BLaER1 treated with 17β-estradiol and CSF1 and Interleukin-3, amounts not matched to agents 10 nM and 100 nM (cell line): ENCODE results near the gene ADAM29.
"Not testable (repeated sequence)": the region's sequence is repeated elsewhere in the genome, so short reads cannot be mapped to it uniquely, and the experiment has no call there.

Experiments
- H3K27ac ChIP-seq, 11 experiments: shearing (Covaris generic); formaldehyde crosslinking; 2 replicates each; pipeline ENCODE4 v1.8.1; 2022
- H3K27me3 ChIP-seq, 11 experiments: shearing (Covaris generic); formaldehyde crosslinking; 2 replicates each; pipeline ENCODE4 v1.8.1; 2022
- H3K36me3 ChIP-seq, 11 experiments: shearing (Covaris generic); formaldehyde crosslinking; 2 replicates each; pipeline ENCODE4 v1.8.1; 2022
- H3K4me1 ChIP-seq, 10 experiments: shearing (Covaris generic); formaldehyde crosslinking; 2 replicates each; pipeline ENCODE4 v1.8.1; 2022
- H3K4me2 ChIP-seq, 11 experiments: shearing (Covaris generic); formaldehyde crosslinking; 2 replicates each; pipeline ENCODE4 v1.8.1; 2022
- H3K4me3 ChIP-seq, 10 experiments: shearing (Covaris generic); formaldehyde crosslinking; 2 replicates each; pipeline ENCODE4 v1.8.1; 2022
- H3K9ac ChIP-seq, 11 experiments: shearing (Covaris generic); formaldehyde crosslinking; 2 replicates each; pipeline ENCODE4 v1.8.1; 2022
- H3K9me3 ChIP-seq, 11 experiments: shearing (Covaris generic); formaldehyde crosslinking; replicated peaks in 1 of 11; 2 replicates each; pipeline ENCODE4 v1.8.1; 2022
- H4K20me1 ChIP-seq, 11 experiments: shearing (Covaris generic); formaldehyde crosslinking; 2 replicates each; pipeline ENCODE4 v1.8.1; 2022
- Cebpa-rat ChIP-seq, 11 experiments: shearing (Covaris generic); IDR thresholded peaks; 2 replicates each; pipeline ENCODE4 v1.8.1; 2022

ADAM29 gene

DNA sequence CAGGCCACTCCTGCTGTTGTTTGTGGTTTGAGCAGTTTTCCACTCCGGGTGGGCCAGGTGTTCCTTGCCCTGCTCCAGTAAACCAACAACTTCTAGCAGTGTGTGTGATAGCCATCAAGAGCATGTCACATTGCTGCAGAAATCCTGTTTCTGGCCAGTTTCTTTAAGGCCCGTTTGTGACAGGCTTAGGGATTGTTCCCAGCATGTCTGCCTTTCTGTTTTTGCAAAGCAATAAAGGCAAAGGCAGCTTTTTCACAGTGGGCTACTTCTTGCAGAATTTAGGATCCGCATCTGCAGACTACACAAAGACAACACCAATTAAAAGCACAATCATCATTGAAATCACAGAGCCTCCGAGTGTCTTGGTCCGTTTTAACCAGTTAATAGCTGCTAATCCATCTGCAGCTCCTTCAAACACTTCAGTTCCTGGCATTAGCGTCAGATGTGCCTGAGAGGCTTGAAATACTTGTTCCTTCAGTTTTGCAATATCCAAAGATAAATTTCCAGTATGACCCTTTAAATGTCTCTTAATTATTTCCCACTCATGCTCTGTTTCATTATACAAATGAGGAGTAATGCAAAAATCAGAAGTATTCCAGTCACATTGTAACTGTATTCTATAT is 65.1 kb downstream of the ADAM29 start:
- Histone ChIP-seq H3K4me1 (peaks cover 4 to 14% (median 11%) of the 10 kb centered on the region in 10 experiments; a peak in 18 of 20 replicates), H4K20me1 (no peaks in the 10 kb centered on the region), H3K27ac (no peak overlapping the region), H3K27me3 (no peaks in the 10 kb centered on the region), H3K4me3 (no peak overlapping the region), H3K9ac (peak overlapping the region in 1 of 11 experiments; percentile 29; a peak in 1 of 22 replicates), H3K36me3 (no peaks in the 10 kb centered on the region), H3K9me3 (peaks cover 67 to 83% (median 77%) of the 10 kb centered on the region in 11 experiments), H3K4me2 (peak overlapping the region in 8 of 11 experiments; percentile 14 to 69 (median 42); a peak in 12 of 22 replicates)
- no peak for TF ChIP-seq Cebpa-rat (IDR thresholded peaks at IDR 0.05)

DNA sequence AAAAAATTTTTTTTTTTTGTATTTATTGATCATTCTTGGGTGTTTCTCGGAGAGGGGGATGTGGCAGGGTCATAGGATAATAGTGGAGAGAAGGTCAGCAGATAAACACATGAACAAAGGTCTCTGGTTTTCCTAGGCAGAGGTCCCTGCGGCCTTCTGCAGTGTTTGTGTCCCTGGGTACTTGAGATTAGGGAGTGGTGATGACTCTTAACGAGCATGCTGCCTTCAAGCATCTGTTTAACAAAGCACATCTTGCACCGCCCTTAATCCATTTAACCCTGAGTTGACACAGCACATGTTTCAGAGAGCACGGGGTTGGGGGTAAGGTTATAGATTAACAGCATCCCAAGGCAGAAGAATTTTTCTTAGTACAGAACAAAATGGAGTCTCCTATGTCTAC is 65.7 kb downstream of the ADAM29 start:
- H3K4me2 ChIP-seq, H3K27me3 ChIP-seq, H4K20me1 ChIP-seq, H3K4me3 ChIP-seq, H3K27ac ChIP-seq, H3K9ac ChIP-seq, H3K36me3 ChIP-seq: not testable (repeated sequence)
- Histone ChIP-seq H3K9me3 (peaks cover 70 to 88% (median 81%) of the 10 kb centered on the region in 11 experiments), H3K4me1 (peaks cover 11 to 18% (median 13%) of the 10 kb centered on the region in 10 experiments; a peak in 18 of 20 replicates)

- H3K36me3 ChIP-seq: peaks cover 0 to 13% (median 0%) of the 10 kb centered on the region in 11 experiments; a peak in 2 of 22 replicates
- H3K4me1 ChIP-seq: peaks cover 3 to 27% (median 19%) of the 10 kb centered on the region in 10 experiments; a peak in 17 of 20 replicates
- H3K4me2 ChIP-seq: peak overlapping the region in 8 of 11 experiments; percentile 0 to 64 (median 40); a peak in 12 of 22 replicates
- peaks cover 68 to 99% (median 91%) of the 10 kb centered on the region in 11 experiments for H3K9me3 ChIP-seq
- H3K9ac ChIP-seq: peak overlapping the region in 2 of 11 experiments; percentile 5 to 29; a peak in 1 of 22 replicates
- H4K20me1 ChIP-seq: no peaks in the 10 kb centered on the region
- H3K4me3 ChIP-seq: no peak overlapping the region; a peak in 1 of 20 replicates
- peak overlapping the region in 5 of 11 experiments; percentile 27 to 51 (median 32); a peak in 7 of 22 replicates for H3K27ac ChIP-seq
- no peaks in the 10 kb centered on the region for H3K27me3 ChIP-seq
- TF ChIP-seq Cebpa-rat (IDR thresholded peaks at IDR 0.05): peak in 5 of 11 experiments; percentile 18 to 58 (median 51); a peak in 8 of 22 replicates
Observed at GRCh38 chr4:174989791-174990190, 71.6 kb downstream of the ADAM29 start.

DNA sequence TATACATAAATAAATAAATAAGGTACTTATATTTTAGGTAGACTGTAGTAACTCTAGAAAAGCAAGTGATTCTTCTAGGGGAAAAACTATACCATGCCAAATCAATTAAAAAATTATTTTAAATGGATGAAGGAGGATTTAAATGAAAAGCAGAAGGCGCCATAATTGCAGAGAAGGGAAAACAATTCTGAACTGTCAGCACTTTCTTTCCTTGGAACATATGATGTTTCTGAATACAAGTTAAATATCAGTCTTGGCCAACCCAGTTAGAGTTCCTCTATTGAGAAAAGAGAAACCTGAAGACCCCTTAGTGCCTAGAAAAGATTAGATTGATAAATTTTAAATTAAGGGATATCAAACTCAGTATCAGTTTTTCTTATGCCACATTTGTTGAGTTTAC is 75.8 kb downstream of the ADAM29 start:
- no peaks in the 10 kb centered on the region for H4K20me1 ChIP-seq
- H3K4me3 ChIP-seq: no peak overlapping the region
- TF ChIP-seq Cebpa-rat (IDR thresholded peaks at IDR 0.05): no peak
- H3K27me3 ChIP-seq: no peaks in the 10 kb centered on the region
- peaks cover 48 to 75% (median 68%) of the 10 kb centered on the region in 11 experiments for H3K9me3 ChIP-seq
- no peak overlapping the region; a peak in 1 of 22 replicates for H3K27ac ChIP-seq
- H3K4me2 ChIP-seq: no peak overlapping the region
- H3K36me3 ChIP-seq: peaks cover 0 to 13% (median 0%) of the 10 kb centered on the region in 11 experiments; a peak in 2 of 22 replicates
- no peak overlapping the region for H3K9ac ChIP-seq
- peaks cover 9 to 38% (median 28%) of the 10 kb centered on the region in 10 experiments; a peak in 19 of 20 replicates for H3K4me1 ChIP-seq

- H3K36me3 ChIP-seq: peaks cover 0 to 8% (median 0%) of the 10 kb centered on the region in 11 experiments; a peak in 3 of 22 replicates
- peak in 3 of 11 experiments; percentile 32 to 79 (median 64); a peak in 5 of 22 replicates for TF ChIP-seq Cebpa-rat (IDR thresholded peaks at IDR 0.05)
- H3K27ac ChIP-seq: peak overlapping the region in 8 of 11 experiments; percentile 17 to 73 (median 60); a peak in 13 of 22 replicates
- H3K9ac ChIP-seq: no peak overlapping the region; a peak in 1 of 22 replicates
- H3K27me3 ChIP-seq: no peaks in the 10 kb centered on the region
- H4K20me1 ChIP-seq: no peaks in the 10 kb centered on the region
- H3K4me3 ChIP-seq: no peak overlapping the region
- H3K4me1 ChIP-seq: peaks cover 14 to 31% (median 18%) of the 10 kb centered on the region in 10 experiments; a peak in 19 of 20 replicates
- peak overlapping the region in 9 of 11 experiments; percentile 2 to 66 (median 42); a peak in 15 of 22 replicates for H3K4me2 ChIP-seq
- peaks cover 54 to 76% (median 69%) of the 10 kb centered on the region in 11 experiments for H3K9me3 ChIP-seq
Observed at GRCh38 chr4:174996079-174996478, 77.9 kb downstream of the ADAM29 start.

DNA sequence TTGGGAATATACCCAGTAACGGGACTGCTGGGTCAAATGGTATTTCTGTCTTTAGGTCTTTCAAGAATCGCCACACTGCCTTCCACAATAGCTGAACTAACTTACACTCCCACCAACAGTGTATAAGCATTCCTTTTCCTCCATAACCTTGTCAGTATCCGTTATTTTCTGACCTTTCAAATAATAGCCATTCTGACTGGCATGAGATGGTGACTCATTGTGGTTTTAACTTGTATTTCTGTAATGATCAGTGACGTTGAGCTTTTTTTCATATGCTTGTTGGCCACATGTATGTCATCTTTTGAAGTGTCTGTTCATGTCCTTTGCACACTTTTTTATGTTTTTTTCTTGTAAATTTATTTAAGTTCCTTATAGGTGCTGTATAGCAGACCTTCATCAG is 81.2 kb downstream of the ADAM29 start:
- H3K27ac ChIP-seq: no peak overlapping the region
- peaks cover 24 to 48% (median 34%) of the 10 kb centered on the region in 10 experiments for H3K4me1 ChIP-seq
- H3K9me3 ChIP-seq: peaks cover 50 to 76% (median 66%) of the 10 kb centered on the region in 11 experiments
- H4K20me1 ChIP-seq: no peaks in the 10 kb centered on the region
- no peaks in the 10 kb centered on the region; a peak in 2 of 22 replicates for H3K36me3 ChIP-seq
- no peak overlapping the region for H3K9ac ChIP-seq
- no peak for TF ChIP-seq Cebpa-rat (IDR thresholded peaks at IDR 0.05)
- peak overlapping the region in 3 of 11 experiments; percentile 0 to 19 (median 15); a peak in 2 of 22 replicates for H3K4me2 ChIP-seq
- H3K4me3 ChIP-seq: no peak overlapping the region
- no peaks in the 10 kb centered on the region for H3K27me3 ChIP-seq

- no peak overlapping the region for H3K9ac ChIP-seq
- peaks cover 0 to 11% (median 0%) of the 10 kb centered on the region in 10 experiments; a peak in 6 of 20 replicates for H3K4me1 ChIP-seq
- no peak for TF ChIP-seq Cebpa-rat (IDR thresholded peaks at IDR 0.05)
- H3K36me3 ChIP-seq: no peaks in the 10 kb centered on the region
- no peaks in the 10 kb centered on the region for H3K27me3 ChIP-seq
- H3K9me3 ChIP-seq: peaks cover 7 to 30% (median 19%) of the 10 kb centered on the region in 11 experiments; a peak in 17 of 22 replicates
- H3K27ac ChIP-seq: no peak overlapping the region
- H3K4me2 ChIP-seq: no peak overlapping the region
- H4K20me1 ChIP-seq: no peaks in the 10 kb centered on the region
- no peak overlapping the region for H3K4me3 ChIP-seq
Observed at GRCh38 chr4:175017751-175018150, 99.6 kb downstream of the ADAM29 start.

GRCh38 chr4:175019447-175019846 is 101.3 kb downstream of the ADAM29 start:
- H3K4me3 ChIP-seq, H3K9ac ChIP-seq, H3K27me3 ChIP-seq, H4K20me1 ChIP-seq, H3K36me3 ChIP-seq, H3K27ac ChIP-seq, H3K4me2 ChIP-seq: not testable (repeated sequence)
- peaks cover 0 to 11% (median 0%) of the 10 kb centered on the region in 10 experiments; a peak in 6 of 20 replicates for H3K4me1 ChIP-seq
- H3K9me3 ChIP-seq: peaks cover 7 to 30% (median 19%) of the 10 kb centered on the region in 11 experiments; a peak in 17 of 22 replicates
